WTC11 (cell line): ENCODE measurements around the gene CHST13. TPM values are rescaled to one million over a fixed set of nuclear protein-coding genes. Genes with fewer than 3 reads are reported as not detected.

ENCODE experiments used
- ATAC-seq: fragments of 200-7000 bp; cut with Tn5 transposase; 2 replicates; pipeline ENCODE4 v1.10.0; 2021; ENCODE audit warnings: mild to moderate bottlenecking, moderate library complexity
- CTCF ChIA-PET: fragments of 300-600 bp; sonication (Branson Sonifier 250); formaldehyde crosslinking; loops from one replicate; lab custom pipeline; 2021; ENCODE audit warnings: antibody characterized with exemption; lab: Charles Lee
- POLR2A ChIA-PET: fragments of 350-600 bp; sonication (Branson Sonifier 250); formaldehyde crosslinking; loops from one replicate; lab custom pipeline; 2021; ENCODE audit warnings: antibody characterized with exemption; lab: Charles Lee
- DNase-seq: peaks from one replicate; pipeline ENCODE4 v3.0.0; 2021; ENCODE audit warnings: low spot score
- H3K27ac Mint-ChIP-seq: 2 replicates; pipeline ENCODE4 v1.8.0; 2021; ENCODE audit warnings: mixed read lengths
- H3K27me3 Mint-ChIP-seq: 2 replicates; pipeline ENCODE4 v1.8.0; 2021; ENCODE audit warnings: low read depth, mild to moderate bottlenecking, moderate library complexity, mixed read lengths
- H3K36me3 Mint-ChIP-seq: 2 replicates; pipeline ENCODE4 v1.8.0; 2021; ENCODE audit warnings: mixed read lengths
- H3K4me1 Mint-ChIP-seq: 2 replicates; pipeline ENCODE4 v1.8.0; 2022; ENCODE audit warnings: mixed read lengths
- H3K4me3 Mint-ChIP-seq: 2 replicates; pipeline ENCODE4 v1.8.0; 2021; ENCODE audit warnings: mild to moderate bottlenecking, moderate library complexity, mixed read lengths
- H3K9me3 Mint-ChIP-seq: 2 replicates; pipeline ENCODE4 v1.8.0; 2021; ENCODE audit warnings: mixed read lengths
- CREB1 ChIP-seq: sonication (generic); formaldehyde crosslinking; IDR thresholded peaks from 2 replicates; pipeline ENCODE4 v1.8.0; 2023; ENCODE audit warnings: mild to moderate bottlenecking, missing genetic modification reagents
- FOXP4 ChIP-seq: sonication (generic); formaldehyde crosslinking; IDR thresholded peaks from 2 replicates; pipeline ENCODE4 v1.8.0; 2022; ENCODE audit warnings: mild to moderate bottlenecking, missing genetic modification reagents
- KAT7 ChIP-seq: sonication (generic); formaldehyde crosslinking; IDR thresholded peaks from 2 replicates; pipeline ENCODE4 v1.8.1; 2023; ENCODE audit warnings: missing genetic modification reagents, mild to moderate bottlenecking, borderline replicate concordance
- MYBL2 ChIP-seq: sonication (generic); formaldehyde crosslinking; IDR thresholded peaks from 2 replicates; pipeline ENCODE4 v1.8.1; 2023; ENCODE audit warnings: mild to moderate bottlenecking, moderate library complexity, missing genetic modification reagents
- NR1H2 ChIP-seq: sonication (generic); formaldehyde crosslinking; IDR thresholded peaks from 2 replicates; pipeline ENCODE4 v1.9.0; 2021; ENCODE audit warnings: mild to moderate bottlenecking, moderate library complexity, missing genetic modification reagents
- RORB ChIP-seq: fragments of 250-450 bp; sonication (Bioruptor Pico); IDR thresholded peaks from 2 replicates; pipeline ENCODE4 v1.9.0; 2021; ENCODE audit warnings: mild to moderate bottlenecking
- TEAD4 ChIP-seq: sonication (generic); formaldehyde crosslinking; IDR thresholded peaks from 2 replicates; pipeline ENCODE4 v1.8.0; 2022; ENCODE audit warnings: mild to moderate bottlenecking, missing genetic modification reagents
- TP53 ChIP-seq: sonication (generic); formaldehyde crosslinking; IDR thresholded peaks from 2 replicates; pipeline ENCODE4 v1.8.1; 2023; ENCODE audit warnings: mild to moderate bottlenecking, missing genetic modification reagents
- ZNF121 ChIP-seq: sonication (generic); formaldehyde crosslinking; IDR thresholded peaks from 2 replicates; pipeline ENCODE4 v1.8.0; 2023; ENCODE audit warnings: missing genetic modification reagents
- ZNF138 ChIP-seq: sonication (generic); formaldehyde crosslinking; conservative IDR thresholded peaks from 2 replicates; pipeline ENCODE4 v1.8.1; 2022; ENCODE audit warnings: mild to moderate bottlenecking, moderate library complexity, missing genetic modification reagents
- ZNF232 ChIP-seq: sonication (generic); formaldehyde crosslinking; IDR thresholded peaks from 2 replicates; pipeline ENCODE4 v1.8.0; 2022; ENCODE audit warnings: mild to moderate bottlenecking, missing genetic modification reagents
- ZNF281 ChIP-seq: sonication (generic); formaldehyde crosslinking; IDR thresholded peaks from 2 replicates; pipeline ENCODE4 v1.8.0; 2023; ENCODE audit warnings: mild to moderate bottlenecking, missing genetic modification reagents
- ZNF317 ChIP-seq: sonication (generic); formaldehyde crosslinking; IDR thresholded peaks from 2 replicates; pipeline ENCODE4 v1.8.1; 2023; ENCODE audit warnings: low read depth, mild to moderate bottlenecking, moderate library complexity, missing genetic modification reagents, borderline replicate concordance
- total RNA-seq: library from RNA; stranded (reverse); gene quantifications from 3 replicates; pipeline ENCODE4 v1.2.3, GENCODE V29; 2021
- TF ChIP-seq, protein P1 (sequence below): sonication (generic); formaldehyde crosslinking; IDR thresholded peaks from 2 replicates; pipeline ENCODE4 v1.8.1; 2023; ENCODE audit warnings: mild to moderate bottlenecking, missing genetic modification reagents, moderate library complexity
- TF ChIP-seq, protein P2 (sequence below): fragments of 250-450 bp; sonication (Bioruptor Pico); IDR thresholded peaks from 2 replicates; pipeline ENCODE4 v1.9.0; 2021; ENCODE audit warnings: mild to moderate bottlenecking
- TF ChIP-seq, protein P3 (sequence below): fragments of 250-450 bp; sonication (Bioruptor Pico); conservative IDR thresholded peaks from 2 replicates; pipeline ENCODE4 v1.9.0; 2021; ENCODE audit warnings: mild to moderate bottlenecking

Gene CHST13
- total RNA-seq, 1 experiment from 2014 or later: 4.1 TPM

- Mint-ChIP-seq H3K27me3 (no peaks in the 10 kb centered on the region), H3K9me3 (no peaks in the 10 kb centered on the region), H3K36me3 (no peaks in the 10 kb centered on the region), H3K4me3 (no peak overlapping the region), H3K4me1 (peaks cover 11% of the 10 kb centered on the region), H3K27ac (no peak overlapping the region)
- TF ChIP-seq ZNF317 (CRISPR knock-in tag) (no peak), CREB1 (no peak), RORB (CRISPR knock-in tag) (no peak), KAT7 (CRISPR knock-in tag) (no peak)
- ChIA-PET POLR2A (interaction anchor here (0.6 kb wide), 1 partner anchor 590 kb away, joined by 3 read pairs; no protein-coding TSS in a partner anchor), CTCF (interaction anchor here (1.0 to 1.2 kb wide), 3 partner anchors 12 to 485 kb away, joined by 3 to 5 read pairs (median 3); partner anchors contain the start of gene PLXNA1)
- ATAC-seq (no peak), DNase-seq (no peak)
Observed at GRCh38 chr3:126497956-126498355, 26.0 kb upstream of the CHST13 start.

DNA sequence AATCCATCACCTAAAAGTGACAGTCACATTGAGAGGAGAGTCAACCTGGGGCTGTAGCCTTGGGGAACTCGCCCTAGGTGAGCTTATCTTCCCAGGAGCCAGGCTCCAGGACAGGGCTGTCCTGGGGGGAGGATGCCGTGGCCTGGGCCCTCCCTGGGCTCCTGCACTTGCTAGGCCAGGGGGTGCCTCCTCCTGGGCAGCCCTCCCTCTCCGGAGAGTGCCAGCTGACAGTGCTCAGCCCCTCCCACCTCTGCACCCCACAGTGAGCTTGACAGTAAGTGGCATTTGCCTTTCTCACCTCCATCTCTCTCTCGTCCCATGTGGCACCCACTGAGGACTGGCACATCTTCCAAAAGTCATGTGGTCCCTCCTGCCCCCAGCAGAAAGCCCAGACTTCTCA lies 25.5 kb upstream of the CHST13 start:
- no peaks in the 10 kb centered on the region for H3K9me3 Mint-ChIP-seq
- ChIA-PET CTCF (interaction anchor here (0.5 to 1.5 kb wide), 5 partner anchors 11 to 484 kb away, joined by 3 to 7 read pairs (median 3); partner anchors contain the start of gene PLXNA1), POLR2A (interaction anchor here (0.6 kb wide), 1 partner anchor 591 kb away, joined by 3 read pairs; no protein-coding TSS in a partner anchor)
- H3K36me3 Mint-ChIP-seq: no peaks in the 10 kb centered on the region
- peak overlapping the region; percentile 70; the same call in 1 of the 2 replicates for H3K27ac Mint-ChIP-seq
- no peak for ATAC-seq
- TF ChIP-seq, protein P1, sequence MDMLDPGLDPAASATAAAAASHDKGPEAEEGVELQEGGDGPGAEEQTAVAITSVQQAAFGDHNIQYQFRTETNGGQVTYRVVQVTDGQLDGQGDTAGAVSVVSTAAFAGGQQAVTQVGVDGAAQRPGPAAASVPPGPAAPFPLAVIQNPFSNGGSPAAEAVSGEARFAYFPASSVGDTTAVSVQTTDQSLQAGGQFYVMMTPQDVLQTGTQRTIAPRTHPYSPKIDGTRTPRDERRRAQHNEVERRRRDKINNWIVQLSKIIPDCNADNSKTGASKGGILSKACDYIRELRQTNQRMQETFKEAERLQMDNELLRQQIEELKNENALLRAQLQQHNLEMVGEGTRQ: no peak
- TF ChIP-seq ZNF281 (CRISPR knock-in tag): no peak
- TF ChIP-seq FOXP4: no peak
- TF ChIP-seq, protein P2, sequence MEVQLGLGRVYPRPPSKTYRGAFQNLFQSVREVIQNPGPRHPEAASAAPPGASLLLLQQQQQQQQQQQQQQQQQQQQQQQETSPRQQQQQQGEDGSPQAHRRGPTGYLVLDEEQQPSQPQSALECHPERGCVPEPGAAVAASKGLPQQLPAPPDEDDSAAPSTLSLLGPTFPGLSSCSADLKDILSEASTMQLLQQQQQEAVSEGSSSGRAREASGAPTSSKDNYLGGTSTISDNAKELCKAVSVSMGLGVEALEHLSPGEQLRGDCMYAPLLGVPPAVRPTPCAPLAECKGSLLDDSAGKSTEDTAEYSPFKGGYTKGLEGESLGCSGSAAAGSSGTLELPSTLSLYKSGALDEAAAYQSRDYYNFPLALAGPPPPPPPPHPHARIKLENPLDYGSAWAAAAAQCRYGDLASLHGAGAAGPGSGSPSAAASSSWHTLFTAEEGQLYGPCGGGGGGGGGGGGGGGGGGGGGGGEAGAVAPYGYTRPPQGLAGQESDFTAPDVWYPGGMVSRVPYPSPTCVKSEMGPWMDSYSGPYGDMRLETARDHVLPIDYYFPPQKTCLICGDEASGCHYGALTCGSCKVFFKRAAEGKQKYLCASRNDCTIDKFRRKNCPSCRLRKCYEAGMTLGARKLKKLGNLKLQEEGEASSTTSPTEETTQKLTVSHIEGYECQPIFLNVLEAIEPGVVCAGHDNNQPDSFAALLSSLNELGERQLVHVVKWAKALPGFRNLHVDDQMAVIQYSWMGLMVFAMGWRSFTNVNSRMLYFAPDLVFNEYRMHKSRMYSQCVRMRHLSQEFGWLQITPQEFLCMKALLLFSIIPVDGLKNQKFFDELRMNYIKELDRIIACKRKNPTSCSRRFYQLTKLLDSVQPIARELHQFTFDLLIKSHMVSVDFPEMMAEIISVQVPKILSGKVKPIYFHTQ: no peak
- TF ChIP-seq NR1H2 (CRISPR knock-in tag): no peak
- TF ChIP-seq ZNF121 (CRISPR knock-in tag): no peak
- no peak for TF ChIP-seq MYBL2
- TF ChIP-seq ZNF138 (CRISPR knock-in tag): no peak
- H3K27me3 Mint-ChIP-seq: no peaks in the 10 kb centered on the region
- H3K4me3 Mint-ChIP-seq: no peak overlapping the region
- no peak for DNase-seq
- H3K4me1 Mint-ChIP-seq: peaks cover 11% of the 10 kb centered on the region

- peak; percentile 62 for ATAC-seq
- TF ChIP-seq TP53 (CRISPR knock-in tag) (peak; percentile 64; the same call in 1 of the 2 replicates), KAT7 (CRISPR knock-in tag) (no peak), ZNF232 (no peak), TEAD4 (CRISPR knock-in tag) (no peak)
- TF ChIP-seq, protein P3, sequence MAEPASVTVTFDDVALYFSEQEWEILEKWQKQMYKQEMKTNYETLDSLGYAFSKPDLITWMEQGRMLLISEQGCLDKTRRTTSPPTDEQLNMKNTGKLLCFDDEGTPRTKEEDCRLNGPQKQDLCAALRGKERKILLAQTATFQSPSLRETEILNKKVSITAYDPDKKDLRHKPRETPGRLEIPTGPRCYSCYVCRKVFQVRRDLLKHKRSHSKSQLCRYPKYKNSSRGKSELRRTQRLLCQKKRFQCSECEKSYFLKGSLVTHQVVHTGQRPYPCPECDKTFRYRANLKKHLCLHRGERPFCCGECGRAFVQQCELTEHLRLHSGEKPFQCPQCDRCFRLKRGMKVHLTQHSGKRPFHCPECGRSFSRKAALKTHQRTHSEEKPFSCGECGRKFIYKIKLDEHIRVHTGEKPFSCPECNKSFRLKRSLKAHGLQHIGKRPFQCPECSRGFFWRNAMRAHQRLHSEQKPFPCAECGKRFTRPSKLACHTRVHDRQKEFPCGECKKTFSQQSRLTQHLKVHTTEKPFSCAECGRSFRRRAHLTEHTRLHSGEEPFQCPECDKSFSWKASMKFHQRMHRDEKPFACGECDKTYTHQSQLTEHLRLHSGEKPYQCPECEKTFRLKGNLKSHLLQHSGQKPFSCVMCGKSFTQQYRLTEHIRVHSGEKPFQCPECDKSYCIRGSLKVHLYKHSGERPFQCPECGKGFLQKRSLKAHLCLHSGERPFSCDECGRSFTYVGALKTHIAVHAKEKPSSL (CRISPR knock-in tag): no peak
- ChIA-PET CTCF (interaction anchor here (1.0 to 1.5 kb wide), 3 partner anchors 11 to 484 kb away, joined by 3 to 7 read pairs (median 3); partner anchors contain the start of gene PLXNA1), POLR2A (no interaction called here)
- peaks cover 11% of the 10 kb centered on the region for H3K4me1 Mint-ChIP-seq
- no peak overlapping the region for H3K4me3 Mint-ChIP-seq
- H3K9me3 Mint-ChIP-seq: no peaks in the 10 kb centered on the region
- no peak for DNase-seq
- H3K36me3 Mint-ChIP-seq: no peaks in the 10 kb centered on the region
- H3K27me3 Mint-ChIP-seq: no peaks in the 10 kb centered on the region
- peak overlapping the region; percentile 70; the same call in 1 of the 2 replicates for H3K27ac Mint-ChIP-seq
Observed at GRCh38 chr3:126498929-126499328, 25.0 kb upstream of the CHST13 start.
